H9 (cell line): Measurements from ENCODE around the gene KIAA2012. TPM values are rescaled to one million over a fixed set of nuclear protein-coding genes. Genes with fewer than 3 reads are reported as not detected.

Experiments used
- DNase-seq: peaks from one replicate; pipeline ENCODE4 v3.0.0-alpha.2; 2017
- H2AFZ ChIP-seq: one replicate; pipeline ENCODE4 v1.6.1; 2013; ENCODE audit warnings: mild to moderate bottlenecking, low read length, control low read depth, moderate library complexity
- H2AK5ac ChIP-seq: 2 replicates; pipeline ENCODE4 v1.6.1; 2013; ENCODE audit warnings: low read length, control low read depth, mixed read lengths; ENCODE audit not compliant: insufficient read length
- H2BK120ac ChIP-seq: one replicate; pipeline ENCODE4 v1.6.1; 2013; ENCODE audit warnings: low read depth, mild to moderate bottlenecking, low read length, control low read depth, inconsistent platforms; ENCODE audit not compliant: poor library complexity, severe bottlenecking
- H2BK12ac ChIP-seq: 2 replicates; pipeline ENCODE4 v1.6.1; 2013; ENCODE audit warnings: low read length, control low read depth, mixed read lengths, low read depth; ENCODE audit not compliant: insufficient read length
- H2BK15ac ChIP-seq: 2 replicates; pipeline ENCODE4 v1.6.1; 2013; ENCODE audit warnings: low read depth, low read length, control low read depth
- H2BK20ac ChIP-seq: one replicate; pipeline ENCODE4 v1.6.1; 2013; ENCODE audit warnings: low read depth, mild to moderate bottlenecking, low read length, control low read depth, inconsistent platforms; ENCODE audit not compliant: poor library complexity, severe bottlenecking
- H2BK5ac ChIP-seq: 2 replicates; pipeline ENCODE4 v1.6.1; 2013; ENCODE audit warnings: low read length, control low read depth, mixed read lengths; ENCODE audit not compliant: insufficient read length
- H3K14ac ChIP-seq: 2 replicates; pipeline ENCODE4 v1.6.1; 2013; ENCODE audit warnings: low read length, control low read depth; ENCODE audit not compliant: insufficient read depth
- H3K18ac ChIP-seq: 2 replicates; pipeline ENCODE4 v1.6.1; 2013; ENCODE audit warnings: low read depth, mild to moderate bottlenecking, mixed read lengths, low read length, control low read depth; ENCODE audit not compliant: insufficient read length
- H3K23ac ChIP-seq: 2 replicates; pipeline ENCODE4 v1.6.1; 2013; ENCODE audit warnings: low read length, control low read depth, mixed read lengths, low read depth; ENCODE audit not compliant: insufficient read length
- H3K23me2 ChIP-seq: 2 replicates; pipeline ENCODE4 v1.6.1; 2013; ENCODE audit warnings: low read depth, mild to moderate bottlenecking, mixed read lengths, low read length, control low read depth; ENCODE audit not compliant: insufficient read length, poor library complexity, severe bottlenecking
- H3K27ac ChIP-seq: 2 replicates; pipeline ENCODE4 v1.5.1; 2013; ENCODE audit warnings: low read length, control low read depth, mixed read lengths, low read depth; ENCODE audit not compliant: insufficient read length
- H3K27me3 ChIP-seq: 2 replicates; pipeline ENCODE4 v1.6.1; 2013; ENCODE audit warnings: low read length, control low read depth, inconsistent platforms; ENCODE audit not compliant: insufficient read depth
- H3K4ac ChIP-seq: 2 replicates; pipeline ENCODE4 v1.6.1; 2013; ENCODE audit warnings: low read depth, mild to moderate bottlenecking, control low read depth, inconsistent platforms, low read length, moderate library complexity
- H3K4me1 ChIP-seq: 2 replicates; pipeline ENCODE4 v1.6.1; 2013; ENCODE audit warnings: low read length, control low read depth, inconsistent platforms; ENCODE audit not compliant: insufficient read depth
- H3K4me2 ChIP-seq: 2 replicates; pipeline ENCODE4 v1.6.1; 2013; ENCODE audit warnings: low read length, control low read depth, mixed read lengths; ENCODE audit not compliant: insufficient read length, insufficient read depth
- H3K56ac ChIP-seq: 2 replicates; pipeline ENCODE4 v1.6.1; 2013; ENCODE audit warnings: low read depth, mild to moderate bottlenecking, mixed read lengths, low read length, control low read depth; ENCODE audit not compliant: insufficient read length
- H3K79me1 ChIP-seq: 2 replicates; pipeline ENCODE4 v1.6.1; 2013; ENCODE audit warnings: low read depth, mild to moderate bottlenecking, moderate library complexity, low read length, control low read depth, inconsistent platforms; ENCODE audit not compliant: insufficient read depth, poor library complexity, severe bottlenecking
- H3K79me2 ChIP-seq: 2 replicates; pipeline ENCODE4 v1.6.1; 2013; ENCODE audit warnings: low read length, control low read depth, inconsistent platforms; ENCODE audit not compliant: insufficient read depth
- H3K9ac ChIP-seq: 2 replicates; pipeline ENCODE4 v1.6.1; 2013; ENCODE audit warnings: low read length, control low read depth, mixed read lengths; ENCODE audit not compliant: insufficient read length; ENCODE audit errors: extremely low read depth
- H3K9me3 ChIP-seq: one replicate; pipeline ENCODE4 v1.6.1; 2013; ENCODE audit warnings: low read depth, low read length, inconsistent platforms; ENCODE audit not compliant: control insufficient read depth
- H3T11ph ChIP-seq: one replicate; pipeline ENCODE4 v1.6.1; 2013; ENCODE audit warnings: mild to moderate bottlenecking, low read length, control low read depth, inconsistent platforms
- H4K20me1 ChIP-seq: one replicate; pipeline ENCODE4 v1.6.1; 2013; ENCODE audit not compliant: control insufficient read depth, insufficient read length, insufficient read depth
- H4K5ac ChIP-seq: 2 replicates; pipeline ENCODE4 v1.6.1; 2013; ENCODE audit warnings: low read depth, mild to moderate bottlenecking, mixed read lengths, low read length, control low read depth; ENCODE audit not compliant: insufficient read length
- H4K8ac ChIP-seq: replicated peaks from 2 replicates; pipeline ENCODE4 v1.6.1; 2013; ENCODE audit warnings: low read length, control low read depth, mixed read lengths, low read depth; ENCODE audit not compliant: insufficient read length
- H4K91ac ChIP-seq: 2 replicates; pipeline ENCODE4 v1.6.1; 2013; ENCODE audit warnings: low read depth, mild to moderate bottlenecking, moderate library complexity, mixed read lengths, low read length, control low read depth; ENCODE audit not compliant: insufficient read length
- H3K27ac Mint-ChIP-seq, 3 experiments: 2 replicates in 2 of 3; 3 replicates in 1 of 3; pipeline ENCODE4 v1.8.0; 2020 to 2021; ENCODE audit warnings: mixed read lengths in 3 of 3, mild to moderate bottlenecking in 1 of 3, moderate library complexity in 1 of 3
- H3K27me3 Mint-ChIP-seq: 2 replicates; pipeline ENCODE4 v1.8.0; 2021; ENCODE audit warnings: low read depth, mild to moderate bottlenecking, moderate library complexity, mixed read lengths
- H3K36me3 Mint-ChIP-seq, 3 experiments: 2 replicates in 2 of 3; 3 replicates in 1 of 3; pipeline ENCODE4 v1.8.0; 2020 to 2021; ENCODE audit warnings: low read depth in 3 of 3, mixed read lengths in 3 of 3; ENCODE audit not compliant: insufficient read depth in 1 of 3
- H3K4me1 Mint-ChIP-seq, 2 experiments: 2 replicates each; pipeline ENCODE4 v1.8.0; 2020; ENCODE audit warnings: mixed read lengths in 2 of 2
- H3K4me3 Mint-ChIP-seq, 2 experiments: 2 replicates in 1 of 2; 3 replicates in 1 of 2; pipeline ENCODE4 v1.8.0; 2020 to 2021; ENCODE audit warnings: mild to moderate bottlenecking in 2 of 2, mixed read lengths in 2 of 2, moderate library complexity in 1 of 2
- H3K9me3 Mint-ChIP-seq, 2 experiments: 2 replicates in 1 of 2; 3 replicates in 1 of 2; pipeline ENCODE4 v1.8.0; 2020; ENCODE audit warnings: mild to moderate bottlenecking in 2 of 2, mixed read lengths in 2 of 2, moderate library complexity in 1 of 2
- CTCF ChIP-seq: fragments of 200-600 bp; sonication (generic); conservative IDR thresholded peaks from 3 replicates; pipeline ENCODE4 v1.8.0; 2021; ENCODE audit warnings: antibody characterized with exemption, mild to moderate bottlenecking
- WGBS: extraction: QIAGEN DNeasy Blood & Tissue Kit; methylation state at CpG from one replicate; pipeline ENCODE4 v1.1.7; 2013; ENCODE audit warnings: missing lambda C conversion rate, low lambda C conversion rate, mixed read lengths; ENCODE audit not compliant: insufficient read length; ENCODE audit errors: extremely low coverage; 5-methylcytosine and 5-hydroxymethylcytosine counted together
- total RNA-seq: library from RNA; stranded (reverse); gene quantifications from 2 replicates; pipeline ENCODE4 v1.2.1, GENCODE V29; 2021

KIAA2012 gene
- total RNA-seq, 1 experiment from 2014 or later, result not detected

DNA sequence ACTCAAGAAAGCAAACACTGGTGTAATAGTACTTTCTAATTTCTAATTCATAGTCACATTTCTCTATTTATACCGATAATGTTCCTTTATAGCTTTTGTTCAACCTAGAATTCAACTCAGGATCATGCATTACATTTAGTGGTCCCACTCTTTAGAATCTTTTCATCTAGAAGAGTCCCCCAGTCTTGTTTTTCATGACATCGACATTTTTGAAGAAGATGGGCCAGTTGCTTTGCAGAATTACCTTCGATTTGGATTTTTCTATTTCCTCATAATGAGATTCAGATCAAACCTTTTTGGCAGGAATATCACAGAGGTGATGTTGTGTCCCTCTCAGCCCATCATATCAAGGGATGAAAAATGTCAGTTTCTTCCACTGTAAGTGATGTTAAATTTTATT, 35.3 kb downstream of the KIAA2012 start:
- no peak overlapping the region for H3K56ac ChIP-seq
- H2BK120ac ChIP-seq, result no peak overlapping the region
- no peaks in the 10 kb centered on the region for H3K9me3 ChIP-seq
- H3K27ac ChIP-seq, result no peak overlapping the region
- no peak overlapping the region for H3K18ac ChIP-seq
- H4K8ac ChIP-seq, result no peak overlapping the region
- H3K27me3 ChIP-seq, result no peaks in the 10 kb centered on the region; the same call in 1 of the 2 replicates
- H3T11ph ChIP-seq, result no peak overlapping the region
- no peak overlapping the region for H4K91ac ChIP-seq
- H3K4me1 Mint-ChIP-seq, result peaks cover 34 to 53% of the 10 kb centered on the region in 2 experiments
- H2BK20ac ChIP-seq, result no peak overlapping the region
- H2BK5ac ChIP-seq, result no peak overlapping the region
- no peaks in the 10 kb centered on the region for H4K20me1 ChIP-seq
- H2AFZ ChIP-seq, result no peak overlapping the region
- no peaks in the 10 kb centered on the region; a peak in 1 of 7 replicates for H3K36me3 Mint-ChIP-seq
- H2AK5ac ChIP-seq, result no peak overlapping the region
- H2BK15ac ChIP-seq, result no peak overlapping the region
- H3K9ac ChIP-seq, result no peak overlapping the region
- peaks cover 2% of the 10 kb centered on the region for H3K4me1 ChIP-seq
- no CpG with 5 or more reads among the region's 3 CpGs for WGBS
- no peak for DNase-seq
- no peaks in the 10 kb centered on the region for H3K23me2 ChIP-seq
- no peak overlapping the region for H3K4ac ChIP-seq
- 0 out of 5 replicates have a peak, but pooled peaks cover 0 to 5% of the 10 kb centered on the region in 2 experiments for H3K9me3 Mint-ChIP-seq
- H3K27ac Mint-ChIP-seq, result no peak overlapping the region
- H3K14ac ChIP-seq, result no peak overlapping the region
- no peak overlapping the region for H3K4me3 Mint-ChIP-seq
- no peaks in the 10 kb centered on the region for H3K79me2 ChIP-seq
- TF ChIP-seq CTCF, result no peak
- H3K4me2 ChIP-seq, result no peak overlapping the region
- H3K79me1 ChIP-seq, result no peaks in the 10 kb centered on the region
- H2BK12ac ChIP-seq, result no peak overlapping the region
- peaks cover 2% of the 10 kb centered on the region for H3K27me3 Mint-ChIP-seq
- H4K5ac ChIP-seq, result no peak overlapping the region
- no peak overlapping the region for H3K23ac ChIP-seq
